Measurements from ENCODE around the gene ATP5MG.

DNA sequence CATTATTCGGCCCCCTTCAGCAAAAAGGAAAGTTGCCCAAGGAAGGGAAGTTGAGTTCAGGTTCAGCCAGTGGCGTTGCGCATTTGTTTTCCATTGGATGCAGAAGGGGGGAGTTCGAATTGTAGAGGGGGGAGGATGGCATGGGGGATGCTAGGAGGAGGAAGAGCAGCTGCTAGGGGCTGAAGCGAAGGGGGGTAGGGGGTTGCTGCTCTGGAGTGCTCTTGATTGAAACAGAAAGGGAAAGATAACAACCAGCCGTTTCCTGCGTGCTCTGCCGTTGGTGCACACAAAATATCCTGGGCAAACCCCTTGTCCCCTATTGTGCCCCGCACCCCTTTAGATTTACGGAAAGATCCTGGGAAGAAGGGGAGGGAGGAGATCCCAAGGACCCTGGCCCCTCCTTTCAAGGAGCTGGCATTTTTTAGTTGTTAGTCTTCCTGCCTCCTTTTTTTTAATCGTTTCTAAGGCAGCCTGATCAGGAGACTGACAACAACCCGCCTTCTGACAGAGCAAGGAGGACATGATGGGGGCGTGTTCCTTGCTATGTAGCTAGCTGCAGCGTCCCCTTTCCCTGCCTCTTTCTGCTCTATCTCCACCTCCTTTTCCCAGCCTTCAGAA is 37.0 kb downstream of the ATP5MG start:
- TF ChIP-seq, protein P1, sequence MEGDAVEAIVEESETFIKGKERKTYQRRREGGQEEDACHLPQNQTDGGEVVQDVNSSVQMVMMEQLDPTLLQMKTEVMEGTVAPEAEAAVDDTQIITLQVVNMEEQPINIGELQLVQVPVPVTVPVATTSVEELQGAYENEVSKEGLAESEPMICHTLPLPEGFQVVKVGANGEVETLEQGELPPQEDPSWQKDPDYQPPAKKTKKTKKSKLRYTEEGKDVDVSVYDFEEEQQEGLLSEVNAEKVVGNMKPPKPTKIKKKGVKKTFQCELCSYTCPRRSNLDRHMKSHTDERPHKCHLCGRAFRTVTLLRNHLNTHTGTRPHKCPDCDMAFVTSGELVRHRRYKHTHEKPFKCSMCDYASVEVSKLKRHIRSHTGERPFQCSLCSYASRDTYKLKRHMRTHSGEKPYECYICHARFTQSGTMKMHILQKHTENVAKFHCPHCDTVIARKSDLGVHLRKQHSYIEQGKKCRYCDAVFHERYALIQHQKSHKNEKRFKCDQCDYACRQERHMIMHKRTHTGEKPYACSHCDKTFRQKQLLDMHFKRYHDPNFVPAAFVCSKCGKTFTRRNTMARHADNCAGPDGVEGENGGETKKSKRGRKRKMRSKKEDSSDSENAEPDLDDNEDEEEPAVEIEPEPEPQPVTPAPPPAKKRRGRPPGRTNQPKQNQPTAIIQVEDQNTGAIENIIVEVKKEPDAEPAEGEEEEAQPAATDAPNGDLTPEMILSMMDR (conservative IDR thresholded peaks at IDR 0.05; ENCODE audit: low read depth, low read length): no peak
- no peak for TF ChIP-seq RAD21 (IDR thresholded peaks at IDR 0.05; ENCODE audit: low read length)
- TF ChIP-seq POLR2A (IDR thresholded peaks at IDR 0.05; ENCODE audit: low read depth, low read length): no peak
- TF ChIP-seq, protein P2, sequence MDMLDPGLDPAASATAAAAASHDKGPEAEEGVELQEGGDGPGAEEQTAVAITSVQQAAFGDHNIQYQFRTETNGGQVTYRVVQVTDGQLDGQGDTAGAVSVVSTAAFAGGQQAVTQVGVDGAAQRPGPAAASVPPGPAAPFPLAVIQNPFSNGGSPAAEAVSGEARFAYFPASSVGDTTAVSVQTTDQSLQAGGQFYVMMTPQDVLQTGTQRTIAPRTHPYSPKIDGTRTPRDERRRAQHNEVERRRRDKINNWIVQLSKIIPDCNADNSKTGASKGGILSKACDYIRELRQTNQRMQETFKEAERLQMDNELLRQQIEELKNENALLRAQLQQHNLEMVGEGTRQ (IDR thresholded peaks at IDR 0.05; ENCODE audit: low read depth, low read length): no peak
- TF ChIP-seq CEBPB (IDR thresholded peaks at IDR 0.05; ENCODE audit: low read depth, low read length): no peak
- TF ChIP-seq BHLHE40 (IDR thresholded peaks at IDR 0.05; ENCODE audit: low read depth, low read length): no peak
